ENCODE data around the gene PALMD. TPM values are rescaled to one million over a fixed set of nuclear protein-coding genes. Genes with fewer than 3 reads are reported as not detected.

The PALMD gene
- total RNA-seq, 1 experiment from 2014 or later, result not detected

GRCh38 chr1:99676876-99677275 lies 31.0 kb downstream of the PALMD start:
- H2AK5ac ChIP-seq (ENCODE audit: insufficient read length, low read length), result no peak overlapping the region
- no peak overlapping the region for H2AFZ ChIP-seq (ENCODE audit: low read length)
- H3K23me2 ChIP-seq (ENCODE audit: insufficient read length, low read depth, low read length, poor library complexity, severe bottlenecking), result no peaks in the 10 kb centered on the region
- Mint-ChIP-seq H3K4me1 (peaks cover 3 to 6% of the 10 kb centered on the region in 2 experiments), H3K27me3 (ENCODE audit: low read depth) (no peaks in the 10 kb centered on the region), H3K36me3 (ENCODE audit: insufficient read depth in 1 of 3, low read depth in 3 of 3) (no peaks in the 10 kb centered on the region), H3K9me3 (no peaks in the 10 kb centered on the region), H3K4me3 (no peak overlapping the region), H3K27ac (no peak overlapping the region)
- H2BK12ac ChIP-seq (ENCODE audit: insufficient read length, low read depth, low read length), result no peak overlapping the region
- H3T11ph ChIP-seq (ENCODE audit: low read length), result no peak overlapping the region
- H3K79me1 ChIP-seq (ENCODE audit: insufficient read depth, low read depth, low read length, poor library complexity, severe bottlenecking), result no peaks in the 10 kb centered on the region
- H4K20me1 ChIP-seq (ENCODE audit: control insufficient read depth, insufficient read depth, insufficient read length), result no peaks in the 10 kb centered on the region
- no peak overlapping the region for H2BK120ac ChIP-seq (ENCODE audit: low read depth, low read length, poor library complexity, severe bottlenecking)
- DNase-seq, result no peak
- no peak overlapping the region for H3K56ac ChIP-seq (ENCODE audit: insufficient read length, low read depth, low read length)
- no peak overlapping the region for H2BK15ac ChIP-seq (ENCODE audit: low read depth, low read length)
- no peak for TF ChIP-seq CTCF (conservative IDR thresholded peaks at IDR 0.05)
- no peak overlapping the region for H3K4ac ChIP-seq (ENCODE audit: low read depth, low read length)
- no peaks in the 10 kb centered on the region for H3K79me2 ChIP-seq (ENCODE audit: insufficient read depth, low read length)
- no peak overlapping the region for H3K14ac ChIP-seq (ENCODE audit: insufficient read depth, low read length)
- no peaks in the 10 kb centered on the region for H3K4me1 ChIP-seq (ENCODE audit: insufficient read depth, low read length)
- H3K4me2 ChIP-seq (ENCODE audit: insufficient read depth, insufficient read length, low read length), result no peak overlapping the region
- H4K91ac ChIP-seq (ENCODE audit: insufficient read length, low read depth, low read length), result no peak overlapping the region
- H3K27me3 ChIP-seq (ENCODE audit: insufficient read depth, low read length), result no peaks in the 10 kb centered on the region
- no peak overlapping the region for H3K18ac ChIP-seq (ENCODE audit: insufficient read length, low read depth, low read length)
- H4K8ac ChIP-seq (replicated peaks; ENCODE audit: insufficient read length, low read depth, low read length), result no peak overlapping the region
- H2BK20ac ChIP-seq (ENCODE audit: low read depth, low read length, poor library complexity, severe bottlenecking), result no peak overlapping the region
- no peaks in the 10 kb centered on the region for H3K9me3 ChIP-seq (ENCODE audit: control insufficient read depth, low read depth, low read length)
- H4K5ac ChIP-seq (ENCODE audit: insufficient read length, low read depth, low read length), result no peak overlapping the region
- H2BK5ac ChIP-seq (ENCODE audit: insufficient read length, low read length), result no peak overlapping the region
- H3K27ac ChIP-seq (ENCODE audit: insufficient read length, low read depth, low read length), result no peak overlapping the region
- H3K23ac ChIP-seq (ENCODE audit: insufficient read length, low read depth, low read length), result no peak overlapping the region
- no peak overlapping the region for H3K9ac ChIP-seq (ENCODE audit: extremely low read depth, insufficient read length, low read length)

Measured in H9 (cell line).